ENCODE measurements around the gene GNAO1. TPM values are rescaled to one million over a fixed set of nuclear protein-coding genes. Genes with fewer than 3 reads are reported as not detected.
A peak's percentile ranks its signal among the peaks of the same experiment; 100 is the strongest.

Gene GNAO1
- polyA plus RNA-seq, 1 donor from 2014 or later: 31.5 TPM

DNA sequence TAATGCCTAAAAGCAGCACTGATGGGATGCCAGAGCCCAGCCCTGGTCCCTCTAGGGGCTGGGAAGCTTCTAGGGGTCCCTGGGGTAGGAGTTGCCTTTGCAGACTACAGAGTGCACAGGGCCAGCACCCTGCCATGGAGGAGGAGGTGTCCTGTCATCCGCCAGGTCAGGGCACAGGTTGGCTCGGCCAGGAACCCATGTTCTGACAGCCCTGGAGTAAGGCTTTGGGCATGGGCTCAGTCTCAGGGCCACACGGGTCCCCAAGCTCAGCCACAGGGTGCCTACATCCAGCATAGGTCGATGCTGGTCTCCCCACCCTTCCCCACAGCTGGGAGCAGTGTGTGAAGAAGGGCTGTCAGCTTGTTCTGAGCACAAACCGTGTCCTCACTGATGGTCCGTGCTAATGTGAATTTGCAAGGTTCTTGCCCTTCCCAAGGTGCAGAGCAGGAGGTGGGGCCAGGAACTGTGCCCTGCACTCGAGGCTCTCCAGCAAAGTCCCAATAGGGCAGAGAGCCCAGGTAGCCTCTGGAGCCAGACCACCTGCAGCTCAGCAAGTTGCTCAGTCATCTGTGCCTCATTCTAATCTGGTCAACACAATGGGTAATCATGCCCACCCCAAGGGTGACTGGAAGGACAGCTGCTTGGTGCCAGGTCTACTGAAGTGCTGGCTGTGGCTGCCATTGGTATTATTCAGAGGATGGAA lies 161.2 kb downstream of the GNAO1 start:
- Histone ChIP-seq H3K4me2 (ENCODE audit: low read length) (no peak overlapping the region), H3K27me3 (ENCODE audit: insufficient read depth, low read depth, low read length) (no peaks in the 10 kb centered on the region), H3K9me2 (ENCODE audit: insufficient read depth, low read length) (no peaks in the 10 kb centered on the region), H2AFZ (ENCODE audit: low read depth, low read length) (no peak overlapping the region), H3F3A (ENCODE audit: insufficient read depth, low read length, poor library complexity, severe bottlenecking) (no peaks in the 10 kb centered on the region), H3K36me3 (ENCODE audit: insufficient read depth, low read length) (no peaks in the 10 kb centered on the region), H3K9ac (ENCODE audit: low read length) (no peak overlapping the region), H3K4me3 (ENCODE audit: low read length) (no peak overlapping the region), H3K27ac (ENCODE audit: low read length) (no peak overlapping the region), H3K9me3 (ENCODE audit: low read length) (no peaks in the 10 kb centered on the region), H3K79me2 (replicated peaks; ENCODE audit: insufficient read depth, low read length) (no peaks in the 10 kb centered on the region), H4K20me1 (ENCODE audit: insufficient read depth) (no peaks in the 10 kb centered on the region)
- peak; percentile 40 for TF ChIP-seq POLR2AphosphoS5 (IDR thresholded peaks at IDR 0.05)
- no peak for TF ChIP-seq TAF1 (IDR thresholded peaks at IDR 0.05; ENCODE audit: low read depth)
- TF ChIP-seq MXI1 (conservative IDR thresholded peaks at IDR 0.05; ENCODE audit: poor library complexity, severe bottlenecking): no peak

GRCh38 chr16:56353054-56353921 lies 162.0 kb downstream of the GNAO1 start:
- no peaks in the 10 kb centered on the region for H3K79me2 ChIP-seq (replicated peaks; ENCODE audit: insufficient read depth, low read length)
- H2AFZ ChIP-seq (ENCODE audit: low read depth, low read length): no peak overlapping the region
- H3K9ac ChIP-seq (ENCODE audit: low read length): no peak overlapping the region
- TF ChIP-seq RAD21 (conservative IDR thresholded peaks at IDR 0.05): no peak
- no peak for TF ChIP-seq EP300 (conservative IDR thresholded peaks at IDR 0.05; ENCODE audit: poor library complexity, severe bottlenecking)
- no peak for TF ChIP-seq CTCF (IDR thresholded peaks at IDR 0.05; ENCODE audit: poor library complexity, severe bottlenecking)
- no peak for TF ChIP-seq REST (IDR thresholded peaks at IDR 0.05; ENCODE audit: borderline replicate concordance)
- TF ChIP-seq SMC3 (conservative IDR thresholded peaks at IDR 0.05; ENCODE audit: poor library complexity): no peak
- no peak for TF ChIP-seq POLR2AphosphoS5 (IDR thresholded peaks at IDR 0.05)
- no peak for TF ChIP-seq MXI1 (conservative IDR thresholded peaks at IDR 0.05; ENCODE audit: poor library complexity, severe bottlenecking)
- no peak for TF ChIP-seq TAF1 (IDR thresholded peaks at IDR 0.05; ENCODE audit: low read depth)
- TF ChIP-seq EZH2 (IDR thresholded peaks at IDR 0.05; ENCODE audit: borderline replicate concordance, insufficient read depth, low read length, poor library complexity, severe bottlenecking): no peak
- no peaks in the 10 kb centered on the region for H4K20me1 ChIP-seq (ENCODE audit: insufficient read depth)
- no peak overlapping the region for H3K4me2 ChIP-seq (ENCODE audit: low read length)
- H3K9me3 ChIP-seq (ENCODE audit: low read length): no peaks in the 10 kb centered on the region
- no peak overlapping the region for H3K4me3 ChIP-seq (ENCODE audit: low read length)
- H3K27me3 ChIP-seq (ENCODE audit: insufficient read depth, low read depth, low read length): no peaks in the 10 kb centered on the region
- H3K9me2 ChIP-seq (ENCODE audit: insufficient read depth, low read length): no peaks in the 10 kb centered on the region
- no peaks in the 10 kb centered on the region for H3K36me3 ChIP-seq (ENCODE audit: insufficient read depth, low read length)
- no peaks in the 10 kb centered on the region for H3F3A ChIP-seq (ENCODE audit: insufficient read depth, low read length, poor library complexity, severe bottlenecking)
- no peak overlapping the region for H3K27ac ChIP-seq (ENCODE audit: low read length)
